ENCODE measurements around the gene SNX7. TPM values are rescaled to one million over a fixed set of nuclear protein-coding genes. Genes with fewer than 3 reads are reported as not detected.

The SNX7 gene
- total and polyA plus RNA-seq, 2 donors from 2014 or later = 28.4 to 34.6 TPM

- Histone ChIP-seq H3K9ac (ENCODE audit: low read length in 3 of 3) (no peak overlapping the region), H3K4me3 (ENCODE audit: low read length in 3 of 3) (no peak overlapping the region), H3K27ac (ENCODE audit: low read depth in 2 of 2, low read length in 2 of 2) (no peak overlapping the region), H3K9me3 (ENCODE audit: control insufficient read depth in 2 of 3, insufficient read depth in 1 of 3, low read length in 3 of 3) (no peaks in the 10 kb centered on the region), H3K4me1 (ENCODE audit: control insufficient read depth in 2 of 3, insufficient read depth in 2 of 3, low read depth in 1 of 3, low read length in 3 of 3) (no peaks in the 10 kb centered on the region), H3K36me3 (ENCODE audit: control insufficient read depth in 2 of 3, insufficient read depth in 3 of 3, low read length in 3 of 3) (no peaks in the 10 kb centered on the region), H3K27me3 (ENCODE audit: control insufficient read depth, insufficient read depth, low read length) (no peaks in the 10 kb centered on the region)
- intact Hi-C loops (cut with DNase I) = no loop called here
- no peak for TF ChIP-seq CTCF (IDR thresholded peaks at IDR 0.05; ENCODE audit: borderline replicate concordance, extremely low read depth, insufficient read depth)
- DNase-seq (no peak), FAIRE-seq (no peak)
Measured at GRCh38 chr1:98669355-98670296, 8.1 kb downstream of the SNX7 start.

GRCh38 chr1:98672189-98672588 lies 10.7 kb downstream of the SNX7 start:
- no peaks in the 10 kb centered on the region for H3K9me3 ChIP-seq (ENCODE audit: control insufficient read depth in 2 of 3, insufficient read depth in 1 of 3, low read length in 3 of 3)
- no peak for FAIRE-seq
- H3K4me1 ChIP-seq (ENCODE audit: control insufficient read depth in 2 of 3, insufficient read depth in 2 of 3, low read depth in 1 of 3, low read length in 3 of 3) = no peaks in the 10 kb centered on the region

GRCh38 chr1:98674075-98674781 lies 12.7 kb downstream of the SNX7 start:
- TF ChIP-seq CTCF (IDR thresholded peaks at IDR 0.05; ENCODE audit: borderline replicate concordance, extremely low read depth, insufficient read depth) = no peak
- no peak overlapping the region for H3K9ac ChIP-seq (ENCODE audit: low read length in 3 of 3)
- H3K4me3 ChIP-seq (ENCODE audit: low read length in 3 of 3) = no peak overlapping the region
- H3K36me3 ChIP-seq (ENCODE audit: control insufficient read depth in 2 of 3, insufficient read depth in 3 of 3, low read length in 3 of 3) = no peaks in the 10 kb centered on the region
- H3K9me3 ChIP-seq (ENCODE audit: control insufficient read depth in 2 of 3, insufficient read depth in 1 of 3, low read length in 3 of 3) = no peaks in the 10 kb centered on the region
- no peak for DNase-seq
- intact Hi-C loops (cut with DNase I) = no loop called here
- H3K27me3 ChIP-seq (ENCODE audit: control insufficient read depth, insufficient read depth, low read length) = no peaks in the 10 kb centered on the region
- H3K4me1 ChIP-seq (ENCODE audit: control insufficient read depth in 2 of 3, insufficient read depth in 2 of 3, low read depth in 1 of 3, low read length in 3 of 3) = no peaks in the 10 kb centered on the region
- H3K27ac ChIP-seq (ENCODE audit: low read depth in 2 of 2, low read length in 2 of 2) = no peak overlapping the region
- no peak for FAIRE-seq

More at GRCh38 chr1:98672189-98672588, 10.7 kb downstream of the SNX7 start:
- Histone ChIP-seq H3K27me3 (ENCODE audit: control insufficient read depth, insufficient read depth, low read length) (no peaks in the 10 kb centered on the region), H3K27ac (ENCODE audit: low read depth in 2 of 2, low read length in 2 of 2) (no peak overlapping the region), H3K36me3 (ENCODE audit: control insufficient read depth in 2 of 3, insufficient read depth in 3 of 3, low read length in 3 of 3) (no peaks in the 10 kb centered on the region), H3K9ac (ENCODE audit: low read length in 3 of 3) (no peak overlapping the region), H3K4me3 (ENCODE audit: low read length in 3 of 3) (no peak overlapping the region)
- no peak for DNase-seq
- intact Hi-C loops (cut with DNase I) = no loop called here
- no peak for TF ChIP-seq CTCF (IDR thresholded peaks at IDR 0.05; ENCODE audit: borderline replicate concordance, extremely low read depth, insufficient read depth)
